GM19099 (cell line): ENCODE measurements around the gene GALNT17.

Experiments used
- POLR2A ChIP-seq: IDR thresholded peaks from 3 replicates; pipeline ENCODE4 v1.6.1; 2011; ENCODE audit warnings: low read depth; ENCODE audit not compliant: insufficient read length; ENCODE audit errors: extremely low read depth

The GALNT17 gene

DNA sequence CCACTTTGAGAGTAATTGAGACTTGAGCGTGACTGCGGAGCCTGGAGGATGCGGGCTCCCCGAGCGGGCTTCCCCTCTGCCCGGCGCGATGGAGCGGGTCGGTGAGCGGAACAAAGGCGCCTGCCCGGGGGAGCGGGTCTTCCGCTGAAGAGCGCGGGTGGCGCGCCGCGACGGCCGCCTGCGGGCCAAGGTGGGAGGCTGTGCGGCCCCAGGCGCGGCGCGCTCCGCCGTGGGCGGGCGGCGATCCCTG is at the start of gene GALNT17:
TSS of gene GALNT17 (plus strand) at position 18 of the 250 bp plus-strand sequence.
- no peak for TF ChIP-seq POLR2A

DNA sequence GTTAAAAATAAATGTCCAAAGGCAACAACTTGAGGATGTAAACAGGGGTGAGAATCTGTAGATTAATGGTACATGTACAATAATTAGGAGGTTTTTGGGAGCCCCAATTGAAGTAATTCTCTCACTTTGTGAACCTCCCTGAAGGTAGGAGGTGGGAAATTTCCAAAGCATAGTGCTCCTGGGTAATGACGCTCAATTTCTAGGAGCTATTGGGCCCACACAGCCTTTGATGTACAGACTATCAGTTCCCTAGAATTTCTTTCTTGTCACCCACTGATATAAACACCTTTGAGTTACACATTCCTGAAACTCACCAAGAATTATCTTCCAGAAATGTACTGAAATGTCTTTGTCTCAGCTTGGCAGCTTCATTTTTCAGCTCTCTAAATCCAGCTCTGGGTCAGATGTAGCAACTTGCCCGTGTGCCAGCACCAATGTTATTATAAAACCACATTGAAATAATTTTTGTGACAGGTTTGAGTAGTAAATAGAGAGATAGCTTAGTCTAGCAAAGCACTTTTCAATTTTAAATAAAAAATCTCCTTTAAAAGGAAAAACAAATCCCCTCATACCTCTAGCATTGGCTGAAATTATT is 36.6 kb upstream of the GALNT17 start:
- TF ChIP-seq POLR2A, result no peak

DNA sequence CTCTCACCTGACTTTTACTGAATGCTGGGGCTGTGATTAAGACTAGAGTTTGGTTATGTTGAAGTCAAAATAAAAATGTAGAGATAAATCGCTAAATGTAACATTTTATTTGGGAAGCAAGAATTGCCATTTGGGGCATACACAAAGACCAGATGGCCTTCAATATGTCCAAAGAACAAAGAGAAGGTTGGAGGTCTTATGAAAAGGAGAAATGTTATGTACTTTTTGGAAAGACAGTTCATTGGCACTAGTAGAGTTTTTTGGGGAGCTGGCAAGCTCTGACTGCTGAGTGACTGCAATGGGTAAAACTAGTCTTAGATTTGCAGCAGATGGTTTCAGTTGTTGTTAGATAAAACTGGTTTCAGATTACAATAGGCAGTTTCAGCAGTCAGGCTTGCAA is 35.6 kb upstream of the GALNT17 start:
- TF ChIP-seq POLR2A, result no peak

DNA sequence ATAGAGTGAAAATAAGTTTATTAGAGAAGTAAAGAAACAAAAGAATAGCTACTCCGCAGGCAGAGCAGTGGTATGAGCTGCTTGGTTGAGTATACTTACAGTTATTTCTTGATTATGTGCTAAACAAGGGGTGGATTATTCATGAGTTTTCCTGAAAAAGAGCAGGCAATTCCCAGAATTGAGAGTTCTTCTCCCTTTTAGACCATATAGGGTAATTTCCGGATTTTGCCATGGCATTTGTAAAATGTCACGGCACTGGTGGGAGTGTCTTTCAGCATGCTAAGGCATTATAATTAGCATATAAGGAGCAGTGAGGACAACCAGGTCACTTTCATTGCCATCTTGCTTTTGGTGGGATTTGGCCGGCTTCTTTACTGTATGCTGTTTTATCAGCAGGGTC is 25.7 kb upstream of the GALNT17 start:
- TF ChIP-seq POLR2A, result no peak

DNA sequence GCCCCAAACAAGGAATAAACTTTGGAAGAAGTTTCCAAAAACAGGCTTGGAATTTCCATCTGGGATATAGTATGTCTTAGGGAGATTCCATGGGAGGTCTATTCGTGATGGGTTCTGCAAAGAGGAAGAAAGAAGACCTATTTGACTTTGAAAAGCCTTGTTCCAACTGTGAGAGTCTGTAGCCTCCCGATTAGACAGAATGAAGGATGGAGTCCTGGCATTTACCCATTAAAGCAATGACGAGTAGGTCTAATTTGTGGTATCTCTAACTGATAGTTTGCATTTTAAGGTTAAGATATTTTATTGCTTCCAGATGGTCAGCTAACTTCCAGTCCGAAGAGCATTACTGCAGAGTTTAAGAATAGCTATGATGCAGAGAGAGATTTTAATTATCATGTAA is 19.5 kb upstream of the GALNT17 start:
- TF ChIP-seq POLR2A, result no peak

DNA sequence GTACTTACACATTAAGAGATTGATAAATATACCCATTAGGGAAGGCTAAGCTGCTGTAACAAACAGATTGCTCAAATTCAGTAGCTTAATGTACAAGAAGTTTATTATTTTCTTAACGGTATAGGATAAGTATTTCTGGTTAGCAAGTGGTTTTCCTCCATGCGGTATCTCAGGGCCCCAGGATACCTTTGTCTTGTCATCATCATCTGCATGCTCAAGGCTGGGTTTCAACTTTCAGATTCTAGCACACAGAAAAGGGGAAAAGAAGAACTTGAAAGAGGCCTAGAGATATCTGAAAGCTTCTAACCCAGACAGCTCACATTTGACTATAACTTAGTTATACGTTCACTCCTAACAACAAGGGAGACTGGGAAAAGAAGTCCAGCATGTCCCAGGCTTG is 11.8 kb upstream of the GALNT17 start:
- no peak for TF ChIP-seq POLR2A

DNA sequence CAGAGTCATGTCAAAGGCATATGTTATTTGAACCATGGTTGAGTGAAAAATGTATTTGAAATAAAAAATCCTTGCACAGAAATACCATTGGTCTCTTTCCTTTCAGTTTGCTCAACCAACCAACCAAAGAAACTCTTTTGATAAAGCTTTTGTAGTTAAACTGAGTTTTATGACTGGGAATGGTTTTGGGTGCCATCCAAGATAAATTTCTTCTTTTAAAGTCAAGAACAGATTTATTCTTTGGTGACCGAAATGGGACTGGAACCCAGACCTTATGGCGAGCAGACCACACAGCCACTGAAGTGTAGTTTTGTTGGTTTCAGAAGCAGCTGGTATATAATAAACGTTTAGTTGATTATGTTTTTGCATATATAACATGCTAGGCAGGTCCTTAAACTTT is 2.8 kb upstream of the GALNT17 start:
- TF ChIP-seq POLR2A, result no peak

DNA sequence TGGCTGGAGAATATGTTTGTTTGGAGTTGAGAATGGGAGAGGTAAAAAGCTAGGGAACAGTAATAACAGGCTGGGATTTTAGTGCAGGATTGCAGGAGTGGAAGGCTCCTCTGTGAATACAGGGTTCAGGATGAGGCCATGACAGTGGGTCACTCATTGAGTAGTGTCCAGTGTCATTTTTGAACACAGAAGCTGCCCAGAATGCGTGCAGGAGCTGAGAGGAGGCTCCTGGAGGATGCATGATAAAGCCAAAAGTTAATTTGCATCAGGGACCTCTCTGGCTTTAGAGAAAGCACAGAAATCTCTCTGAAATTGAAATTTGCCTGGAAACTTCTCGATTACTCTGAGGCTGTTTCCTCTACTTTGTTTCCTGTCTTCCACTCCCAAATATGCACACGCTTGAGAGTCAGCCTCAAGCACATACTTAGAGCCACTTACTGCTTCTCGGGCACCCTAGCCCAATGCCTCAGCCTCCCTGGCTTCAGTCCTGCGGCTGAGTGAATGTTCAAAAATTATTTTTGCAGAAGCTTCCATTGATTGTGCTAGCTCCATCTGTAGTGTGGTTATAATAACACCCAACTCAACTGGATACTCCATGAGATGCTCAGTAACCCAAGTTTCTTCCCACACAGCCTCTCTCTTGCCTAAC is 1.8 kb upstream of the GALNT17 start:
- TF ChIP-seq POLR2A, result no peak

DNA sequence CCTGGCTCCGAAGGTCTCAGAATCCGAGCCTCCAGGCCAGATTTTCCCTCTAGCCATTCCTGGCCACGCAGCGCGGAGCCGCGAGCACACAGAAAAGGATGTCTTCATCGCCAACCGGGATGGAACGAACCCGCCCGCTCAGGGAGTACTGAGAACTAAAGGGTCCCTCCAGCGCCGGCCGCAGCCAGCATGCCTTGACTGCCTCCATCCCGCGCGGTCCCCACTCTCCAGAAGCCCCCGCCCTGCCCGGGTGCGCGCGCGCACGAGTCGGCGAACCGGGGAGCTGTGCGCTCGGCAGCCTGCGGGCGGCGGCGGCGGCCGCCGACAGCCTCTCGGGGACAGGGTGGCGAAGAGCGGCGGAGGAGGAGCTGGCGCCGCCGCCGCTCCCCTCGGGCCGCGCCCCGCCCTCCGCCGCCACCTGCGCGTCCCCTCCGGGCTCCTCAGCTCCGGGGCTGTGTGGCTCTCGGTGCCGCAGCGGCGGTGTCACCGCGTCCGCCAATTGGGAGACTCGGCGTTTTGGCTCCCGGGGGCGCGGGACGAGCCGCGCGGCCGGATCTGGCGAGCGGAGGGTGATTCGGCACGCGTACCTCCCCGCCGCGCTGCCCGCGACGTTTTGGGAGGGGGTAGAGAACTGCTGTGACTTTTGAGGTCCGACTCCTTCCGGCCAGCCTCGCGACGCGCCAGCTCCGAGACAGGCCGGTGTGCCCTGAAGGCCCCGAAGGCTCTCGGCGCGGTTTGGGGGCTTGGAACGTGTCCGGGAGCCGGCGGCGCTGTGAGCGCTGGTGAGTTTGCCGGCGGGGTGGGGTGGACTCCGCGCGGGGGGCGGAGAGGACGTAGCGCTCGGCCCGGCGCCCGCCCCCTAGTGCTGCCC is 453 bp upstream of the GALNT17 start:
- no peak for TF ChIP-seq POLR2A

DNA sequence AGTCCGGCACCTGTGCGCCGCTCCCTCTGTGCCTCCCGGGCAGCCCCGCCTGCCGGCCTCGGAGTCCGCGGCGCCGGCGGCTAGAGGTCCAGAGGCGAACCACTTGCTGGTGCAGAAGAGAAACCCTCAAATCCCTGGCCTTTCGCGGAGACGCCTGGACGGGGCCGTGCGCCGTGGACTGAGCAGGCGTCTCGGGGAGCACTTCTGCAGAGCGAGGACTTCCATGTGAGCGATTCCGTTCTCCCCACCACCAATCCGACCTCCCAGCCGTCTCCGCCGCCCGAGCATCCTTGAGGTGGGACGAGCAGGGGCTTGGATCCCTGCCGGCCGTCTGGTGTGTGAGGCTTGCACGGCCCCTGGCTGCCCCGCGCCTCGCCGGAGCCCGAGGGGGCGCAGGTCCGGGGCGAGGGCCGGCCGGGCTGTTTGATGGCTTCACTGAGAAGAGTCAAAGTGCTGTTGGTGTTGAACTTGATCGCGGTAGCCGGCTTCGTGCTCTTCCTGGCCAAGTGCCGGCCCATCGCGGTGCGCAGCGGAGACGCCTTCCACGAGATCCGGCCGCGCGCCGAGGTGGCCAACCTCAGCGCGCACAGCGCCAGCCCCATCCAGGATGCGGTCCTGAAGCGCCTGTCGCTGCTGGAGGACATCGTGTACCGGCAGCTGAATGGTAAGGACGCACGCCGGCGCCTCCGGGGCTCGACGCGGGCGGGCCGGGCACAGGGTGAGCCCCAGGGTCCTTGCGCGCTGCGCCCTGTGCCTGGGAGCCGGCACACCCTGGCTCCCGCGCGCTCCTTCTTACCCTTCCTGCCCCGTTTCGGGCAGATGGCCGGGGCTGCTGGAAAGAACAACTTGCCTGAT is 660 bp downstream of the GALNT17 start:
- TF ChIP-seq POLR2A, result no peak

DNA sequence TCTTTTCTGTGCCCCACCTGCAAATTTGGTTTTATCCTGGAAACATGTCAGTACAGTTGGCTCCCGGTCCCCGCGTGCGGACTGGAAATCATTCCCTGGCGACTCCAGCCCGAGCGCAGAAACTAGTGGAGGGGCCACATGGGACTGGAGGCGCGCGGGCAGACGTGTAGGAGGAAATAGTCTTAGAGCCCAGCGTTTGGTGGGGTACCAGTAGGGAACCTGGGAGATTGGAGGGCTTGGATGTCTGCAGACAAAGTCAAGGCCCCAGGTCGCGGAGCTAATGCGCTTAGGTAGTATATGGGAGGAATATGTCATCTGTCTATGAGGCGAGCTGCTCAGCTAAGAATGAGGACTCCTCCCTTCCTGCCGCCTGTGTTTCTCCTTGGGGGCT is 1.3 kb downstream of the GALNT17 start:
- TF ChIP-seq POLR2A, result no peak

DNA sequence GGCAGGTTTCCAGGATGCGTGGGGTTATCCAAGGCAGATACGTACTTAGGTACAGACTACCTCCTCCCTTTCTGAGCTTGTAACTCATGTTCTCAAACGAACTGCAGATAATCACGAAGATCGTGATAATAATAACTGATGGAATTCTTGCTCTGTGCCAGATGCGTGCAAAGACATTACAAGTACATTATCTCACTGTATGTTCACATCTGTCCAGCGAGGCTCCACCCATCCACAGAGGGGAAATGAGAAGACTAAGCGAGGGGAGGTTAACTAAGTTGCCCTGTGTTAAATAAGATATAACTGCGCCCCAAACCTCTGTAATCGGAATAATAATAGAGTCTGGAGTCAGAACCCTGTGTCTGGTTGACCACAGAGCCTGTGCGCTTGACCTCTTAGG is 1.9 kb downstream of the GALNT17 start:
- no peak for TF ChIP-seq POLR2A

DNA sequence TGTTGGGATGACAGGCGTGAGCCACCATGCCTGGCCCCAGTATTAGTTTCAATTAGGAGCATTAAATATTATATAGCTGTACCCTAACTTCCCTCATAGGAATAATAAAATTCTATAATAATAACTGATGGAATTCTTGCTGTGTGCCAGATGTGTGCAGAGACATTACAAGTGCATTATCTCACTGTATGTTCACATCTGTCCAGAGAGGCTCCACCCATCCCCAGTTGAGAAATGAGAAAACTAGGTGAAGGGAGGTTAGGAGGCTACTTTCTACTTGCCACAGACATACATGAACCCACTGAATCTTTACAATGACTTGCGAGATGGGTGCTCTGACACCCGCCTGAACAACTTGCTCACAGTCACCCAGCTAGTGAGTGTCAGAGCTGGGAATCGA is 3.2 kb downstream of the GALNT17 start:
- TF ChIP-seq POLR2A, result no peak

DNA sequence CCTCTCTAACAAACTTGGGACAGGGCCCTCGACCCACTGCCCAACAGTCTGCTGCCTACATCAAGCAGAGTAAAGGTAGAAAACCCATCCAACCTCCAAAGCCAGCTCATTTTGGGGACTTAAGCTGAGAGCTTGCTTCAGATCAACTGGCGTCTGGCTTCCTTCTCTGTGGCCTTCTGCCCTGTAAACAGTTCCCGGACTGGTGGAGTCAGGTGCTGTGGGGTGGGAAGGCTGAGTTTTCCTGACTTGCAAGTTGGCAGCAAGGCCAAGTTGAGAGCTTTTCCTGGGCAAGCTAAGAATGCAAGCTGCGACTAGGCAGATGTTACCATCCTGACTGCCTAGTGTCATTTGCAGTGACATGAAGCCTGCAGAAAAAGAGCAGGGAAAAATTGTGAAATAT is 3.7 kb downstream of the GALNT17 start:
- TF ChIP-seq POLR2A, result no peak

DNA sequence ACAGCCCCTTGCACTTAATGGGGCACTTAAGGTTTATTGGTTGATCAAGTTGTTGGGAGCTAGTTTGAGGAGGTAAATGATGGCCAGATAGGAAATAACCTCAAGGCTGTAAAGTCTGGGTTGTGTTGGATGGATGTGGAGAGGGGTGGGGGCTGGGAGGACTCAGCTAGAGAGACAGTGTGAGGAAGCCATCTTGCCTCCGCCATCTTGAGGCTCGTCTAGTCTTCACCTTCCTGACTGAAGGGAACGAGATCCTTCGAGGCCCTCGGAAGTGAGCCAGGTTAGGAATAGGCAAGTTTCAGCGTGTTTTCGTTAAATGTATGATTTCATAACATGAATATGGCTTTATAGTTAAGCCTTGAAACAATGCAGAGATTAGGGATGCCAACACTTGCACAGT is 5.5 kb downstream of the GALNT17 start:
- no peak for TF ChIP-seq POLR2A
